ENCODE measurements around the gene FKBP15. TPM values are rescaled to one million over a fixed set of nuclear protein-coding genes. Genes with fewer than 3 reads are reported as not detected.
A peak's percentile ranks its signal among the peaks of the same experiment; 100 is the strongest.

The FKBP15 gene, protein sequence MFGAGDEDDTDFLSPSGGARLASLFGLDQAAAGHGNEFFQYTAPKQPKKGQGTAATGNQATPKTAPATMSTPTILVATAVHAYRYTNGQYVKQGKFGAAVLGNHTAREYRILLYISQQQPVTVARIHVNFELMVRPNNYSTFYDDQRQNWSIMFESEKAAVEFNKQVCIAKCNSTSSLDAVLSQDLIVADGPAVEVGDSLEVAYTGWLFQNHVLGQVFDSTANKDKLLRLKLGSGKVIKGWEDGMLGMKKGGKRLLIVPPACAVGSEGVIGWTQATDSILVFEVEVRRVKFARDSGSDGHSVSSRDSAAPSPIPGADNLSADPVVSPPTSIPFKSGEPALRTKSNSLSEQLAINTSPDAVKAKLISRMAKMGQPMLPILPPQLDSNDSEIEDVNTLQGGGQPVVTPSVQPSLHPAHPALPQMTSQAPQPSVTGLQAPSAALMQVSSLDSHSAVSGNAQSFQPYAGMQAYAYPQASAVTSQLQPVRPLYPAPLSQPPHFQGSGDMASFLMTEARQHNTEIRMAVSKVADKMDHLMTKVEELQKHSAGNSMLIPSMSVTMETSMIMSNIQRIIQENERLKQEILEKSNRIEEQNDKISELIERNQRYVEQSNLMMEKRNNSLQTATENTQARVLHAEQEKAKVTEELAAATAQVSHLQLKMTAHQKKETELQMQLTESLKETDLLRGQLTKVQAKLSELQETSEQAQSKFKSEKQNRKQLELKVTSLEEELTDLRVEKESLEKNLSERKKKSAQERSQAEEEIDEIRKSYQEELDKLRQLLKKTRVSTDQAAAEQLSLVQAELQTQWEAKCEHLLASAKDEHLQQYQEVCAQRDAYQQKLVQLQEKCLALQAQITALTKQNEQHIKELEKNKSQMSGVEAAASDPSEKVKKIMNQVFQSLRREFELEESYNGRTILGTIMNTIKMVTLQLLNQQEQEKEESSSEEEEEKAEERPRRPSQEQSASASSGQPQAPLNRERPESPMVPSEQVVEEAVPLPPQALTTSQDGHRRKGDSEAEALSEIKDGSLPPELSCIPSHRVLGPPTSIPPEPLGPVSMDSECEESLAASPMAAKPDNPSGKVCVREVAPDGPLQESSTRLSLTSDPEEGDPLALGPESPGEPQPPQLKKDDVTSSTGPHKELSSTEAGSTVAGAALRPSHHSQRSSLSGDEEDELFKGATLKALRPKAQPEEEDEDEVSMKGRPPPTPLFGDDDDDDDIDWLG
- total RNA-seq, result 10 to 100 TPM; 24.7 to 26.0 TPM

DNA sequence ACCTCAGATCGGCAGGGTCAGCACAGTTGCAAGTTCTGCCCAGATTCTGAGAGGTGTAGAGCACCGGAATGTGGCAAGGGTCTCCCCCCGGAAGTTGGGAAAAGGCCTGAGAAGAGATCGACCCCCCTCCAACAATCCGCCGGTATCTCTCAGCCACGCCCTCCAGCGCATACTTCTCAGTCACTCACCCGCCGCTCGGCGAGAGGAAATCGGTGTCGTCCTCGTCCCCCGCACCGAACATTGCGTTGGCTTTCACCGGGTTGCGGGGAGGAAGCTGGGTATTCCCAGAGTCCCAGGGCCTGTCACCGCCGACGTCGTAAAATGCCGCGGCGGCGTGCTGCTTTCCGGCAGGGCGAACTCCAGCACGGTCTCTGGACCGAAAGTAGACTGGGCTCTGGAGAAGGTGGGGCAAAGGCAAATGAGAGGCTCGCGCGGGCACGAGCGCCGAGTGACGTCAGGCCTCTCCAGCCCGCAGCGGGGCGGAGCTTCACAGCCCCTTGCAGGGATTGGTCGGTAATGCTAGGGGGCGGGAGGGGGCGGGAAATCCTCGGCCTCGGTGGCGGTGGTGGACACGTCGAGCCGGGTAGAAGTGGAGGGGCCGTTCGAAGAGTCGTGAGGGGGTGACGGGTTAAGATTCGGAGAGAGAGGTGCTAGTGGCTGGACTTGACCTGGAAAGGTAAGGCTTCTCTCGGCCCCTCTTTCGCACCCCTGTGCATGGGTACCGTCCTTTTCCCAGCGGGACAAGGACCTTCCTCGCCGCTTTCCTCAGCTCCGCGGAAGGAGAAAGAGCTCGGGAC is at the start of gene FKBP15, which contains the start of gene SLC31A1:
Gene FKBP15 (minus strand): TSS at position 275 of the 797 bp plus-strand sequence. CDS start 34 bp downstream, at position 241.
Gene SLC31A1 (plus strand): TSS at position 542 of the 797 bp plus-strand sequence. CDS start 34,605 bp downstream, outside the sequence.
- ATAC-seq (replicated peaks in 1 of 2) (peak; percentile 96 to 99), DNase-seq (peak; percentile 97)
- Mint-ChIP-seq H3K27me3 (ENCODE audit: low read depth) (no peaks in the 10 kb centered on the region), H3K27ac (peak within 1 kb of the TSS; percentile 92), H3K36me3 (ENCODE audit: insufficient read depth in 2 of 2) (peaks cover 0 to 13% of the 10 kb centered on the region in 2 donors), H3K4me1 (ENCODE audit: low read depth) (peaks cover 46% of the 10 kb centered on the region), H3K4me3 (peak within 1 kb of the TSS; percentile 86 to 97), H3K9me3 (no peaks in the 10 kb centered on the region)

DNA sequence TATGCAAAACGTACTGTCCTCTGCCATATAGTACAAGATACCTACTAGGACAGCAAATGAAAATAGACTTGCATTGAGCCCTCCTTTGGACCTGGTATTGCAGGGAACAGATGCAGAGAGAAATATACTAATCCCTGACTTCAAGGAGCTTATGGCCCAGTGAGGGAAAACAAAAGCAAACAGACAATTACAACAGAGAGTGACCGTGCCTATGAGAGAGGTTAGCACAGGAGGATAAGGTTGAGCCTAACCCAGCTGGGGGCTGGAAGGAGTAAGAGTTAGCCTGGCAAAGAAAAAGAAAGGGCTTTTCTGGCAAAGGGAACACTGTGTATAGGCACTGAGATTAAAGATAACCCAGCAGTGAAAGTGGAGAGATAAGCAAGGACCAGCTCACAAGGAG is 48.8 kb upstream of the FKBP15 start:
- Mint-ChIP-seq H3K36me3 (ENCODE audit: insufficient read depth in 2 of 2) (peaks cover 14 to 27% of the 10 kb centered on the region in 2 donors), H3K27ac (peak overlapping the region; percentile 77), H3K27me3 (ENCODE audit: low read depth) (no peaks in the 10 kb centered on the region), H3K4me3 (peak overlapping the region in 1 of 2 donors; percentile 39), H3K9me3 (no peaks in the 10 kb centered on the region), H3K4me1 (ENCODE audit: low read depth) (peaks cover 24% of the 10 kb centered on the region)
- DNase-seq, result no peak
- ATAC-seq (replicated peaks in 1 of 2), result no peak

GRCh38 chr9:113269355-113269754 is 48.3 kb upstream of the FKBP15 start:
- Mint-ChIP-seq H3K4me1 (ENCODE audit: low read depth) (peaks cover 24% of the 10 kb centered on the region), H3K36me3 (ENCODE audit: insufficient read depth in 2 of 2) (peaks cover 14 to 27% of the 10 kb centered on the region in 2 donors), H3K27me3 (ENCODE audit: low read depth) (no peaks in the 10 kb centered on the region), H3K27ac (peak overlapping the region; percentile 77), H3K4me3 (peak overlapping the region in 1 of 2 donors; percentile 39), H3K9me3 (no peaks in the 10 kb centered on the region)
- no peak for DNase-seq
- peak; percentile 90 to 94 for ATAC-seq (replicated peaks in 1 of 2)

- no peak for ATAC-seq (replicated peaks in 1 of 2)
- Mint-ChIP-seq H3K4me3 (no peak overlapping the region), H3K36me3 (ENCODE audit: insufficient read depth in 2 of 2) (peaks cover 12 to 27% of the 10 kb centered on the region in 2 donors), H3K27ac (peak overlapping the region; percentile 44), H3K4me1 (ENCODE audit: low read depth) (peaks cover 20% of the 10 kb centered on the region), H3K9me3 (no peaks in the 10 kb centered on the region), H3K27me3 (ENCODE audit: low read depth) (no peaks in the 10 kb centered on the region)
- DNase-seq, result no peak
Observed at GRCh38 chr9:113267911-113268566, 47.0 kb upstream of the FKBP15 start.

DNA sequence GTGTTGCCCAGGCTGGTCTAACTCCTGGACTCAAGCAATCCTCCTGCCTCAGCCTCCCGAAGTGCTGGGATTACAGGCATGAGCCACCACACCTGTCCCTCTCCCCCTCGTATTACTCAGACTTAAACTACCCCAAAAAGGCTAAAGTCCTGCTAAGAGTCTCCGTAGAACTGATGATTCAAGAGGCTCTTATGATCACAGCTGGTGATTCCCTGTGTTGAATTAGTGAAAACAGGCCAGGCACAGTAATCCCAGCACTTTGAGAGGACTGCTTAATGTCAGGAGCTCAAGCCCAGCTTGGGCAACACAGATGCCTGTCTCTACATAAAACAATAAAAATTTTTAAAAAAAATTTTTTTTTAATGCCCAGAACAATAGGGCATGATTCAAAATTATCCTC is 45.1 kb upstream of the FKBP15 start:
- DNase-seq (no peak), ATAC-seq (replicated peaks in 1 of 2) (no peak)
- Mint-ChIP-seq H3K27ac (no peak overlapping the region), H3K4me1 (ENCODE audit: low read depth) (peaks cover 16% of the 10 kb centered on the region), H3K4me3 (no peak overlapping the region), H3K36me3 (ENCODE audit: insufficient read depth in 2 of 2) (peaks cover 12 to 29% of the 10 kb centered on the region in 2 donors), H3K27me3 (ENCODE audit: low read depth) (no peaks in the 10 kb centered on the region), H3K9me3 (no peaks in the 10 kb centered on the region)

- no peak overlapping the region for H3K4me3 Mint-ChIP-seq
Observed at GRCh38 chr9:113261917-113262671, 41.0 kb upstream of the FKBP15 start.

DNA sequence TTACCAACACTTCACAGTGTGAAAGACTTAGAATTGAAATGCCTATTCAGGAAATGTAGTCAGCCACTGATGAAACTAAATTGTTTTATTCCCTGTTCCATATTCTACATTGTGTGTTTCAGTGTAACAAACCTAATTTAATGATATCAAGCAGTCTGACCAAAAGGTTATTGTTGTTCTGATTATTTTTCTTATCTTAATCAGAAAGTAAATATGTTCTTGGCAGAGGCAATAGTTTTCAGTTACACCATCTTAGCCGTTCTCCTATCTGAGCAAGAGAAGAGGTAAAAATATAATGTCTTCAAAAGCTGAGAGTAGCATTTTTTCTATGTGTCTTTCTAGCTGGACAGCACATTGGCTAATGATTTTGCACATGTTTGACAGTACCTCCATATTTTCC is 37.2 kb upstream of the FKBP15 start:
- peaks cover 3 to 9% of the 10 kb centered on the region in 2 donors for H3K36me3 Mint-ChIP-seq (ENCODE audit: insufficient read depth in 2 of 2)

More at GRCh38 chr9:113261917-113262671, 41.0 kb upstream of the FKBP15 start:
- Mint-ChIP-seq H3K27ac (no peak overlapping the region), H3K4me1 (ENCODE audit: low read depth) (no peaks in the 10 kb centered on the region), H3K36me3 (ENCODE audit: insufficient read depth in 2 of 2) (peaks cover 3 to 15% of the 10 kb centered on the region in 2 donors), H3K27me3 (ENCODE audit: low read depth) (no peaks in the 10 kb centered on the region), H3K9me3 (no peaks in the 10 kb centered on the region)
- ATAC-seq (replicated peaks in 1 of 2) (no peak), DNase-seq (no peak)

DNA sequence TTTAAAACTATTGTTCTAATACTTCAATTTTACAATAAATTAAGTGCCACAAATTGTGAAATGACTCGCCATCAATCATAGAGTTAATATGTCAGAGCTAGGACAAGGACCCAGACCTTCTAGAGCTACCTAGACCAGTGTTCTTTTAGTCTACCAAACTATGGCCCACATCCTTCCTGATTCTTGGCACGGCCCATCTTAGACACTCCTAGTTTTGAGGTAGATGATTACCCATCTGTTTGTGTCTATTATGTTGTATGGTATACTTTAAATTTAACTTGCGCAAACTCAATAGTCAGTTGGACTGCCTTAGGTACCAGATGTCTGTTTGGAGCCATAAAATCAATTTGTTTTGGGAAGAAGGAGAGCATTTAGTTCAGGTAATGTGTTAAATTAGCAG is 36.8 kb upstream of the FKBP15 start:
- DNase-seq (no peak), ATAC-seq (replicated peaks in 1 of 2) (no peak)
- no peak overlapping the region for H3K27ac Mint-ChIP-seq
- H3K4me1 Mint-ChIP-seq (ENCODE audit: low read depth), result no peaks in the 10 kb centered on the region
- no peaks in the 10 kb centered on the region for H3K27me3 Mint-ChIP-seq (ENCODE audit: low read depth)
- H3K9me3 Mint-ChIP-seq, result no peaks in the 10 kb centered on the region
- no peak overlapping the region for H3K4me3 Mint-ChIP-seq
- peaks cover 3 to 9% of the 10 kb centered on the region in 2 donors for H3K36me3 Mint-ChIP-seq (ENCODE audit: insufficient read depth in 2 of 2)

More for the DNA sequence above, 37.2 kb upstream of the FKBP15 start:
- no peaks in the 10 kb centered on the region for H3K4me1 Mint-ChIP-seq (ENCODE audit: low read depth)
- no peak for DNase-seq
- H3K4me3 Mint-ChIP-seq, result no peak overlapping the region
- H3K27ac Mint-ChIP-seq, result no peak overlapping the region
- ATAC-seq (replicated peaks in 1 of 2), result no peak
- H3K9me3 Mint-ChIP-seq, result no peaks in the 10 kb centered on the region
- H3K27me3 Mint-ChIP-seq (ENCODE audit: low read depth), result no peaks in the 10 kb centered on the region

DNA sequence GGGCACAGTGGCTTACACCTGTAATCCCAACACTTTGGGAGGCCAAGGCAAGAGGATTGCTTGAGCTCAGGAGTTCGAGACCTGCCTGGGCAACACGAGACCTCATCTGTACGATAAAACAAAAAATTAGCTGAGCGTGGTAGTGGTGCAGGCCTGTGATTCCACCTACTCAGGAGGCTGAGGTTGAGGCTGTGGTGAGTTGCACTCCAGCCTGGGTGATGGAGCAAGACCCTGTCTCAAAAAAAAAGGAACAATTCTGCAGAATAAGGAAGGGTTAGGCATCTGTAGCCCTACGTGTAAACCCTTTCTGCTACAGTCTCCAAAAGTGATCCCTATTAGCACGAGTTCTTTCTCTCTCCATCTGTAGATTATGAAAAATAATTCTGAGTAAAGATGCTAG is 34.4 kb upstream of the FKBP15 start:
- Mint-ChIP-seq H3K4me3 (no peak overlapping the region), H3K27me3 (ENCODE audit: low read depth) (no peaks in the 10 kb centered on the region), H3K4me1 (ENCODE audit: low read depth) (no peaks in the 10 kb centered on the region), H3K9me3 (no peaks in the 10 kb centered on the region), H3K36me3 (ENCODE audit: insufficient read depth in 2 of 2) (peaks cover 3 to 9% of the 10 kb centered on the region in 2 donors), H3K27ac (no peak overlapping the region)
- ATAC-seq (replicated peaks in 1 of 2) (no peak), DNase-seq (no peak)

DNA sequence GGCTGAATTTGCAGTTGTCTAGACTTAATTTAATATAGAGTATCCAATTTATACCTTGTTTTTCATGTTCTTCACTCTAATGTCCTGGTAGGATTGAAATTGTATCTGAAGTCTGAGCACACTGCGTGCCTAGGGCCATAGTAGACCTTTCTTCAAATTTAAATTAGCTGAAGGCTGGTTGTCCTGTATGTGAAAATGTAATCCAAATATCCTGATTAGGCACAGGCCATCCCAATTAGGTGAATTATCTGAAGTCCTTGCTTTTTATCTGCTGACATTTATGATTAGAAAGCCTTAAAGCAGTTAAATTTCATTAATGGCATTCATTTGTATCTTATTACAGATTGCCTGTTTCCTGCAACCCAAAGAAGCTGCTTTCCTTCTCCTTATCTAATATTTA is 33.9 kb upstream of the FKBP15 start:
- H3K27ac Mint-ChIP-seq, result no peak overlapping the region
- H3K4me1 Mint-ChIP-seq (ENCODE audit: low read depth), result no peaks in the 10 kb centered on the region
- H3K36me3 Mint-ChIP-seq (ENCODE audit: insufficient read depth in 2 of 2), result peaks cover 0 to 6% of the 10 kb centered on the region in 2 donors
- no peaks in the 10 kb centered on the region for H3K27me3 Mint-ChIP-seq (ENCODE audit: low read depth)
- H3K9me3 Mint-ChIP-seq, result no peaks in the 10 kb centered on the region
- ATAC-seq (replicated peaks in 1 of 2) (no peak), DNase-seq (no peak)
- no peak overlapping the region for H3K4me3 Mint-ChIP-seq

DNA sequence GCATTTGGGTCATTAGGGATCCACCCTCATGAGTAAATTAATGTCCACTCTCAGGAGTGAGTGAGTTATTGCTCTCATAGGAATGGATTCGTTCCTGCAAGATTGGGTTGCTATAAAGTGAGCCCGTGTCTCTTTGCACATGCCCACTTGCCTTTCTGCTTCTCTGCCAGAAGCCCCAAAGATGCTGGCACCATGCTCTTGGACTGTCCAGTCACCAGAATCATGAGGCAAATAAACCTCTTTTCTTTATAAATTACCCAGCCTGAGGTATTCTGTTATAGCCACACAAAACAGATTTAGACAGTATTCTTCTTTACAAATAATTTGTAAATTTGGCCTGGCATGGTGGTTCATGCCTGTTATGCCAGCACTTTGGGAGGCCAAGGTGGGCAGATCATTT is 29.7 kb upstream of the FKBP15 start:
- no peak overlapping the region for H3K4me3 Mint-ChIP-seq
- no peaks in the 10 kb centered on the region for H3K9me3 Mint-ChIP-seq
- no peaks in the 10 kb centered on the region for H3K27me3 Mint-ChIP-seq (ENCODE audit: low read depth)
- no peaks in the 10 kb centered on the region for H3K4me1 Mint-ChIP-seq (ENCODE audit: low read depth)
- no peak overlapping the region for H3K27ac Mint-ChIP-seq
- peaks cover 0 to 4% of the 10 kb centered on the region in 2 donors for H3K36me3 Mint-ChIP-seq (ENCODE audit: insufficient read depth in 2 of 2)
- DNase-seq (no peak), ATAC-seq (replicated peaks in 1 of 2) (no peak)

Measured in activated T-cell treated with anti-CD3 and anti-CD28 coated beads, Interleukin-2, amount 50 U/mL, for 72 hours (primary cell).